B cell (primary cell): ENCODE data around the gene ADGRB2. TPM values are rescaled to one million over a fixed set of nuclear protein-coding genes. Genes with fewer than 3 reads are reported as not detected.

Experiments used
- ATAC-seq: fragments of 200-7000 bp; cut with Tn5 transposase; one replicate; pipeline ENCODE4 v1.10.0; 2021; ENCODE audit warnings: low read depth, mild to moderate bottlenecking, moderate number of reproducible peaks, moderate library complexity
- CTCF ChIA-PET: fragments of 350-600 bp; sonication (Branson Sonifier 250); formaldehyde crosslinking; loops from one replicate; lab custom pipeline; 2021; ENCODE audit warnings: antibody characterized with exemption, inconsistent platforms; lab: Charles Lee
- POLR2A ChIA-PET: fragments of 350-600 bp; sonication (Branson Sonifier 250); formaldehyde crosslinking; loops from one replicate; lab custom pipeline; 2021; ENCODE audit warnings: antibody characterized with exemption; lab: Charles Lee
- DNase-seq: peaks from one replicate; pipeline ENCODE4 v3.0.0; 2013
- H2AFZ ChIP-seq: 2 replicates; pipeline ENCODE4 v1.6.1; 2012; ENCODE audit warnings: mild to moderate bottlenecking, low read depth, low read length; ENCODE audit not compliant: insufficient read depth, poor library complexity, severe bottlenecking
- H3K27ac ChIP-seq, 2 donors: 1 replicate in 1 of 2; 2 replicates in 1 of 2; pipeline ENCODE4 v1.5.1; 2012 to 2013; ENCODE audit warnings: low read length in 2 of 2, mild to moderate bottlenecking in 2 of 2, moderate library complexity in 1 of 2
- H3K27me3 ChIP-seq, 4 experiments: fragments of 200-600 bp in 1 of 4; sonication (generic) in 1 of 4; replicated peaks in 1 of 4; 1 replicate in 2 of 4; 2 replicates in 2 of 4; pipeline versions ENCODE4 v1.6.1 to v1.7.0; 2013 to 2016; ENCODE audit warnings: low read length in 3 of 4, mild to moderate bottlenecking in 2 of 4, mixed read lengths in 1 of 4, moderate library complexity in 1 of 4; ENCODE audit not compliant: insufficient read depth in 4 of 4, control insufficient read depth in 3 of 4; ENCODE audit errors: control extremely low read depth in 1 of 4
- H3K36me3 ChIP-seq, 2 experiments: replicated peaks in 1 of 2; 1 replicate in 1 of 2; 2 replicates in 1 of 2; pipeline versions ENCODE4 v1.6.1 to v1.7.1; 2013; ENCODE audit warnings: low read length in 1 of 2; ENCODE audit not compliant: insufficient read depth in 2 of 2, control insufficient read depth in 1 of 2; ENCODE audit errors: control extremely low read depth in 1 of 2, extremely low read depth in 1 of 2
- H3K4me1 ChIP-seq, 2 donors: fragments of 200-600 bp in 1 of 2; sonication (generic) in 1 of 2; 1 replicate in 1 of 2; 2 replicates in 1 of 2; pipeline versions ENCODE4 v1.5.1 to v1.6.1; 2013 to 2017; ENCODE audit warnings: low read length in 2 of 2; ENCODE audit not compliant: control insufficient read depth in 2 of 2, insufficient read depth in 2 of 2
- H3K4me2 ChIP-seq: replicated peaks from 2 replicates; pipeline ENCODE3; 2012; ENCODE audit warnings: mild to moderate bottlenecking, low read depth, low read length; ENCODE audit not compliant: poor library complexity, severe bottlenecking
- H3K4me3 ChIP-seq, 5 experiments: fragments of 200-600 bp in 1 of 5; sonication (generic) in 1 of 5; 1 replicate in 3 of 5; 2 replicates in 2 of 5; pipeline versions ENCODE4 v1.5.1 to v1.7.0; 2011 to 2016; ENCODE audit warnings: low read length in 4 of 5, mild to moderate bottlenecking in 4 of 5, low read depth in 2 of 5, control low read depth in 1 of 5, moderate library complexity in 1 of 5; ENCODE audit not compliant: insufficient read depth in 1 of 5; ENCODE audit errors: control extremely low read depth in 1 of 5, extremely low read depth in 1 of 5
- H3K79me2 ChIP-seq: fragments of 200-600 bp; sonication (generic); one replicate; pipeline ENCODE4 v1.6.0; 2016; ENCODE audit warnings: low read length; ENCODE audit not compliant: control insufficient read depth, insufficient read depth
- H3K9ac ChIP-seq: fragments of 200-600 bp; sonication (generic); 2 replicates; pipeline ENCODE4 v1.6.1; 2017; ENCODE audit warnings: mild to moderate bottlenecking, low read length, moderate library complexity
- H3K9me3 ChIP-seq, 3 donors: one replicate each; pipeline versions ENCODE4 v1.6.1 to v1.7.1; 2013; ENCODE audit warnings: low read length in 2 of 3; ENCODE audit not compliant: control insufficient read depth in 2 of 3, insufficient read depth in 1 of 3; ENCODE audit errors: control extremely low read depth in 1 of 3
- H4K20me1 ChIP-seq: 2 replicates; pipeline ENCODE4 v1.6.0; 2012; ENCODE audit warnings: mild to moderate bottlenecking, low read length; ENCODE audit not compliant: insufficient read depth, control insufficient read depth, poor library complexity, severe bottlenecking
- H3K27ac Mint-ChIP-seq: one replicate; pipeline ENCODE4 v1.8.0; 2021; ENCODE audit warnings: mixed read lengths
- H3K27me3 Mint-ChIP-seq: one replicate; pipeline ENCODE4 v1.8.0; 2021; ENCODE audit warnings: mixed read lengths
- H3K4me1 Mint-ChIP-seq: one replicate; pipeline ENCODE4 v1.8.0; 2021; ENCODE audit warnings: mixed read lengths
- H3K4me3 Mint-ChIP-seq: one replicate; pipeline ENCODE4 v1.8.0; 2021; ENCODE audit warnings: mixed read lengths
- H3K9me3 Mint-ChIP-seq: one replicate; pipeline ENCODE4 v1.8.0; 2022; ENCODE audit warnings: mixed read lengths; ENCODE audit not compliant: insufficient read depth
- EZH2 ChIP-seq: IDR thresholded peaks from 2 replicates; pipeline ENCODE4 v1.6.1; 2012; ENCODE audit warnings: borderline replicate concordance, low read depth, mild to moderate bottlenecking, moderate library complexity, low read length; ENCODE audit not compliant: insufficient read depth, poor library complexity, severe bottlenecking
- WGBS: methylation state at CpG from one replicate; pipeline ENCODE4 v1.1.5; 2013; ENCODE audit warnings: missing lambda C conversion rate; ENCODE audit not compliant: insufficient coverage; 5-methylcytosine and 5-hydroxymethylcytosine counted together
- intact Hi-C: fragments of 100-400 bp; cut with micrococcal nuclease; formaldehyde crosslinking; loops from one replicate; pipeline ENCODE4 v1.10.0; 2022
- polyA plus RNA-seq: library from polyadenylated mRNA; depleted of rRNA; stranded (reverse); fragments of >200 nt; gene quantifications from 2 replicates; pipeline ENCODE4 v1.2.3, GENCODE V29; 2012
- total RNA-seq, 2 donors: library from RNA; stranded (reverse); fragments of 120-200 nt in 1 of 2; gene quantifications; 1 replicate in 1 of 2; 2 replicates in 1 of 2; pipeline versions ENCODE4 v1.2.3 to v1.2.4, GENCODE V29; 2013 to 2022
- TF ChIP-seq, protein P1 (sequence below): fragments of 200-600 bp; IDR thresholded peaks from one replicate; pipeline ENCODE4 v1.8.0; 2022; ENCODE audit warnings: antibody characterized with exemption, mild to moderate bottlenecking

ADGRB2 gene
- total and polyA plus RNA-seq, 2 donors (not counting 1 experiment from before 2014, with no cell fraction given): 1.9 to 2.7 TPM

DNA sequence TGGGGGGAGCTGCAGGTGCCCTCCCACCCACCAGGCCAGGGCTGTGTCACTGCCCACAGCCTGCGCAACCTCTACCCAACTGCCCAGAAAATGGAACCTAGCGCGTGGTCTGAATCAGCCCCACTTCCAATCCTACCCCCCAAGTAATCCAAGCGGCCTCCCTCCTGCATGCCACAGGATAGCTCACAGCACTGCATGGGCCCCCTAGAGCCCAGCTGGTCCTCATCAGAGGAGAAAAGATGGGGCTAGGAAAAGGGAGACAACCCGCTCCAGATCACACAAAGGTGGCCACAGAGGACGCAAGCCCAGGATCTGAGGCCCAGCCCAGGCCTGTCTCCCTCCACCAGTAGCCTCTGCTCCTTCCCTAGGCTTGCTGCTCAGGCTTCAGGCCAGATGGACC, 6.2 kb downstream of the ADGRB2 start:
- TF ChIP-seq, protein P1, sequence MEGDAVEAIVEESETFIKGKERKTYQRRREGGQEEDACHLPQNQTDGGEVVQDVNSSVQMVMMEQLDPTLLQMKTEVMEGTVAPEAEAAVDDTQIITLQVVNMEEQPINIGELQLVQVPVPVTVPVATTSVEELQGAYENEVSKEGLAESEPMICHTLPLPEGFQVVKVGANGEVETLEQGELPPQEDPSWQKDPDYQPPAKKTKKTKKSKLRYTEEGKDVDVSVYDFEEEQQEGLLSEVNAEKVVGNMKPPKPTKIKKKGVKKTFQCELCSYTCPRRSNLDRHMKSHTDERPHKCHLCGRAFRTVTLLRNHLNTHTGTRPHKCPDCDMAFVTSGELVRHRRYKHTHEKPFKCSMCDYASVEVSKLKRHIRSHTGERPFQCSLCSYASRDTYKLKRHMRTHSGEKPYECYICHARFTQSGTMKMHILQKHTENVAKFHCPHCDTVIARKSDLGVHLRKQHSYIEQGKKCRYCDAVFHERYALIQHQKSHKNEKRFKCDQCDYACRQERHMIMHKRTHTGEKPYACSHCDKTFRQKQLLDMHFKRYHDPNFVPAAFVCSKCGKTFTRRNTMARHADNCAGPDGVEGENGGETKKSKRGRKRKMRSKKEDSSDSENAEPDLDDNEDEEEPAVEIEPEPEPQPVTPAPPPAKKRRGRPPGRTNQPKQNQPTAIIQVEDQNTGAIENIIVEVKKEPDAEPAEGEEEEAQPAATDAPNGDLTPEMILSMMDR: no peak
- DNase-seq (no peak), ATAC-seq (no peak)
- ChIA-PET POLR2A (no interaction called here), CTCF (interaction anchor here (1.3 to 10.8 kb wide), 4 partner anchors 11 to 206 kb away, joined by 3 to 199 read pairs (median 4); no protein-coding TSS in a partner anchor)
- H4K20me1 ChIP-seq: peaks cover 4% of the 10 kb centered on the region
- H2AFZ ChIP-seq: no peak overlapping the region
- peaks cover 19% of the 10 kb centered on the region for H3K4me1 Mint-ChIP-seq
- intact Hi-C loops: no loop called here
- H3K27ac ChIP-seq: no peak overlapping the region
- no peaks in the 10 kb centered on the region for H3K9me3 Mint-ChIP-seq
- no peak overlapping the region for H3K27ac Mint-ChIP-seq
- H3K4me3 ChIP-seq: no peak overlapping the region
- H3K36me3 ChIP-seq: no peaks in the 10 kb centered on the region
- H3K27me3 Mint-ChIP-seq: peaks cover 9% of the 10 kb centered on the region
- peaks cover 0 to 4% (median 0%) of the 10 kb centered on the region in 3 donors for H3K9me3 ChIP-seq
- peaks cover 21 to 25% of the 10 kb centered on the region in 2 donors for H3K4me1 ChIP-seq
- 100% methylated on average over 5 of the region's 6 CpGs for WGBS
- no peaks in the 10 kb centered on the region for H3K79me2 ChIP-seq
- no peak overlapping the region for H3K9ac ChIP-seq
- H3K4me2 ChIP-seq: no peak overlapping the region
- no peak overlapping the region for H3K4me3 Mint-ChIP-seq
- H3K27me3 ChIP-seq: peaks cover 0 to 24% (median 11%) of the 10 kb centered on the region in 4 experiments

DNA sequence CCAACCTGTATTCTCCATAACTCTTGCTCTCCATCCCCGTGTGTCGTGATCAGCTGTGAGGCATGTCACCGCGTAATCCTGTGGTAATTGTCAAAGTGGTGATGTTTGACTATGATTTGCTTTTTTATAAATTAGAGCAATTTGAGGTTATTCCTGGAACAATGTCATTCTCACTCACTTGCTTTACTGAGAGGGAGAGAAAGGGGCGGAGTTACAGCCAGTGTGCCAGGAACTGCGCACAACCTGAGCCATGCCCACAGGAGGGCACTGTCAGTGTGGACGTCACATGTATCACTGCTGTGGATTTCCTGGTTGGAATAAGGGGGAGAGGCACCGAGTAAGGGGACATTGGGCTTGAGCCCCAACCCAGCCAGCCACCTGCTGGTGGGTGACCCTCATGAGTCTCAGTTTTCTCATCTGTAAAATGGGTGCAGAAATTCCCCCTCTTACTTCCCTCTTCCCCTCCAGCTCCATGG, 6.9 kb downstream of the ADGRB2 start:
- Histone ChIP-seq H3K4me1 (peaks cover 13 to 21% of the 10 kb centered on the region in 2 donors), H3K9ac (no peak overlapping the region), H4K20me1 (no peaks in the 10 kb centered on the region), H3K79me2 (no peaks in the 10 kb centered on the region), H3K27me3 (peaks cover 0 to 23% (median 7%) of the 10 kb centered on the region in 4 experiments), H3K9me3 (peaks cover 0 to 2% (median 0%) of the 10 kb centered on the region in 3 donors), H2AFZ (no peak overlapping the region), H3K27ac (no peak overlapping the region), H3K36me3 (no peaks in the 10 kb centered on the region), H3K4me2 (no peak overlapping the region), H3K4me3 (no peak overlapping the region)
- DNase-seq: no peak
- Mint-ChIP-seq H3K4me1 (peaks cover 15% of the 10 kb centered on the region), H3K9me3 (no peaks in the 10 kb centered on the region), H3K4me3 (no peak overlapping the region), H3K27me3 (peaks cover 7% of the 10 kb centered on the region), H3K27ac (no peak overlapping the region)
- TF ChIP-seq, protein P1: no peak
- no peak for TF ChIP-seq EZH2
- ChIA-PET POLR2A (no interaction called here), CTCF (interaction anchor here (1.3 to 10.8 kb wide), 2 partner anchors 29 to 207 kb away, joined by 3 to 199 read pairs; no protein-coding TSS in a partner anchor)
- intact Hi-C loops: no loop called here
- ATAC-seq: no peak
- 92% methylated on average over 3 of the region's 8 CpGs for WGBS
